ENCODE measurements around the gene ANO8. TPM values are rescaled to one million over a fixed set of nuclear protein-coding genes. Genes with fewer than 3 reads are reported as not detected.
A peak's percentile ranks its signal among the peaks of the same experiment; 100 is the strongest.

The ANO8 gene
- total RNA-seq, 2 donors from 2014 or later: 11.1 to 13.7 TPM

GRCh38 chr19:17357078-17357666 lies 22.5 kb upstream of the ANO8 start:
- DNase-seq (no peak), ATAC-seq (replicated peaks in 1 of 2) (no peak)
- peaks cover 15% of the 10 kb centered on the region for H3K27me3 Mint-ChIP-seq (ENCODE audit: low read depth)
- no peaks in the 10 kb centered on the region for H3K9me3 Mint-ChIP-seq
- H3K36me3 Mint-ChIP-seq (ENCODE audit: insufficient read depth in 2 of 2): no peaks in the 10 kb centered on the region
- H3K27ac Mint-ChIP-seq: no peak overlapping the region
- H3K4me3 Mint-ChIP-seq: no peak overlapping the region
- no peaks in the 10 kb centered on the region for H3K4me1 Mint-ChIP-seq (ENCODE audit: low read depth)

- H3K27me3 Mint-ChIP-seq (ENCODE audit: low read depth): peaks cover 24% of the 10 kb centered on the region
- H3K27ac Mint-ChIP-seq: no peak overlapping the region
- DNase-seq (no peak), ATAC-seq (replicated peaks in 1 of 2) (no peak)
- no peak overlapping the region for H3K4me3 Mint-ChIP-seq
- no peaks in the 10 kb centered on the region for H3K36me3 Mint-ChIP-seq (ENCODE audit: insufficient read depth in 2 of 2)
- H3K9me3 Mint-ChIP-seq: no peaks in the 10 kb centered on the region
- H3K4me1 Mint-ChIP-seq (ENCODE audit: low read depth): no peaks in the 10 kb centered on the region
These were observed 18.7 kb upstream of the ANO8 start for GRCh38 chr19:17353386-17353785.

- Mint-ChIP-seq H3K4me1 (ENCODE audit: low read depth) (no peaks in the 10 kb centered on the region), H3K9me3 (no peaks in the 10 kb centered on the region), H3K36me3 (ENCODE audit: insufficient read depth in 2 of 2) (no peaks in the 10 kb centered on the region), H3K4me3 (no peak overlapping the region), H3K27ac (no peak overlapping the region), H3K27me3 (ENCODE audit: low read depth) (peaks cover 28% of the 10 kb centered on the region)
- ATAC-seq (replicated peaks in 1 of 2) (no peak), DNase-seq (no peak)
These were observed 18.1 kb upstream of the ANO8 start for GRCh38 chr19:17352608-17353280.

- no peak for DNase-seq
- peaks cover 34% of the 10 kb centered on the region for H3K27me3 Mint-ChIP-seq (ENCODE audit: low read depth)
- H3K4me1 Mint-ChIP-seq (ENCODE audit: low read depth): no peaks in the 10 kb centered on the region
- no peaks in the 10 kb centered on the region for H3K36me3 Mint-ChIP-seq (ENCODE audit: insufficient read depth in 2 of 2)
- no peak overlapping the region for H3K4me3 Mint-ChIP-seq
- no peaks in the 10 kb centered on the region for H3K9me3 Mint-ChIP-seq
- no peak for ATAC-seq (replicated peaks in 1 of 2)
- no peak overlapping the region for H3K27ac Mint-ChIP-seq
These were observed 17.3 kb upstream of the ANO8 start for GRCh38 chr19:17351815-17352435.

GRCh38 chr19:17348700-17349099 lies 14.0 kb upstream of the ANO8 start:
- DNase-seq (no peak), ATAC-seq (replicated peaks in 1 of 2) (no peak)
- Mint-ChIP-seq H3K36me3 (ENCODE audit: insufficient read depth in 2 of 2) (no peaks in the 10 kb centered on the region), H3K27me3 (ENCODE audit: low read depth) (peaks cover 32% of the 10 kb centered on the region), H3K4me1 (ENCODE audit: low read depth) (peaks cover 9% of the 10 kb centered on the region), H3K9me3 (no peaks in the 10 kb centered on the region), H3K27ac (no peak overlapping the region), H3K4me3 (no peak overlapping the region)

- H3K9me3 Mint-ChIP-seq: no peaks in the 10 kb centered on the region
- H3K4me3 Mint-ChIP-seq: no peak overlapping the region
- ATAC-seq (replicated peaks in 1 of 2) (no peak), DNase-seq (no peak)
- no peaks in the 10 kb centered on the region for H3K36me3 Mint-ChIP-seq (ENCODE audit: insufficient read depth in 2 of 2)
- H3K4me1 Mint-ChIP-seq (ENCODE audit: low read depth): peaks cover 9% of the 10 kb centered on the region
- H3K27ac Mint-ChIP-seq: no peak overlapping the region
- H3K27me3 Mint-ChIP-seq (ENCODE audit: low read depth): peaks cover 23% of the 10 kb centered on the region
These were observed 13.2 kb upstream of the ANO8 start for GRCh38 chr19:17347877-17348276.

GRCh38 chr19:17347361-17347760 lies 12.7 kb upstream of the ANO8 start:
- H3K9me3 Mint-ChIP-seq: no peaks in the 10 kb centered on the region

GRCh38 chr19:17346109-17346671 lies 11.5 kb upstream of the ANO8 start:
- DNase-seq: peak; percentile 84 to 88
- H3K27ac Mint-ChIP-seq: no peak overlapping the region

More at GRCh38 chr19:17347361-17347760, 12.7 kb upstream of the ANO8 start:
- Mint-ChIP-seq H3K27ac (no peak overlapping the region), H3K36me3 (ENCODE audit: insufficient read depth in 2 of 2) (no peaks in the 10 kb centered on the region), H3K4me1 (ENCODE audit: low read depth) (peaks cover 9% of the 10 kb centered on the region), H3K27me3 (ENCODE audit: low read depth) (peaks cover 19% of the 10 kb centered on the region), H3K4me3 (no peak overlapping the region)
- ATAC-seq (replicated peaks in 1 of 2) (no peak), DNase-seq (no peak)

GRCh38 chr19:17341845-17342244 lies 7.2 kb upstream of the ANO8 start:
- H3K4me3 Mint-ChIP-seq: no peak overlapping the region
- DNase-seq: no peak
- H3K36me3 Mint-ChIP-seq (ENCODE audit: insufficient read depth in 2 of 2): peaks cover 0 to 3% of the 10 kb centered on the region in 2 donors
- no peak for ATAC-seq (replicated peaks in 1 of 2)
- H3K9me3 Mint-ChIP-seq: no peaks in the 10 kb centered on the region
- H3K27me3 Mint-ChIP-seq (ENCODE audit: low read depth): no peaks in the 10 kb centered on the region
- peaks cover 15% of the 10 kb centered on the region for H3K4me1 Mint-ChIP-seq (ENCODE audit: low read depth)
- H3K27ac Mint-ChIP-seq: no peak overlapping the region

More at GRCh38 chr19:17346109-17346671, 11.5 kb upstream of the ANO8 start:
- Mint-ChIP-seq H3K4me3 (peak overlapping the region in 1 of 2 donors; percentile 13), H3K36me3 (ENCODE audit: insufficient read depth in 2 of 2) (no peaks in the 10 kb centered on the region), H3K4me1 (ENCODE audit: low read depth) (peaks cover 9% of the 10 kb centered on the region), H3K9me3 (no peaks in the 10 kb centered on the region), H3K27me3 (ENCODE audit: low read depth) (peaks cover 17% of the 10 kb centered on the region)
- peak; percentile 95 to 96 for ATAC-seq (replicated peaks in 1 of 2)

GRCh38 chr19:17341386-17341785 lies 6.7 kb upstream of the ANO8 start:
- Mint-ChIP-seq H3K27me3 (ENCODE audit: low read depth) (no peaks in the 10 kb centered on the region), H3K9me3 (no peaks in the 10 kb centered on the region), H3K4me3 (no peak overlapping the region), H3K36me3 (ENCODE audit: insufficient read depth in 2 of 2) (peaks cover 0 to 5% of the 10 kb centered on the region in 2 donors), H3K27ac (no peak overlapping the region), H3K4me1 (ENCODE audit: low read depth) (peaks cover 12% of the 10 kb centered on the region)
- DNase-seq: no peak
- ATAC-seq (replicated peaks in 1 of 2): no peak

- H3K27ac Mint-ChIP-seq: no peak overlapping the region
- H3K4me3 Mint-ChIP-seq: no peak overlapping the region
- no peak for ATAC-seq (replicated peaks in 1 of 2)
- peaks cover 0 to 5% of the 10 kb centered on the region in 2 donors for H3K36me3 Mint-ChIP-seq (ENCODE audit: insufficient read depth in 2 of 2)
- DNase-seq: no peak
- H3K9me3 Mint-ChIP-seq: no peaks in the 10 kb centered on the region
- no peaks in the 10 kb centered on the region for H3K27me3 Mint-ChIP-seq (ENCODE audit: low read depth)
- H3K4me1 Mint-ChIP-seq (ENCODE audit: low read depth): peaks cover 10% of the 10 kb centered on the region
These were observed 6.3 kb upstream of the ANO8 start for GRCh38 chr19:17340871-17341357.

GRCh38 chr19:17340302-17340870 lies 5.7 kb upstream of the ANO8 start:
- no peak for ATAC-seq (replicated peaks in 1 of 2)
- Mint-ChIP-seq H3K9me3 (no peaks in the 10 kb centered on the region), H3K4me1 (ENCODE audit: low read depth) (peaks cover 10% of the 10 kb centered on the region)

More at GRCh38 chr19:17340302-17340870, 5.7 kb upstream of the ANO8 start:
- no peak for DNase-seq
- Mint-ChIP-seq H3K36me3 (ENCODE audit: insufficient read depth in 2 of 2) (peaks cover 0 to 5% of the 10 kb centered on the region in 2 donors), H3K27ac (no peak overlapping the region), H3K4me3 (no peak overlapping the region), H3K27me3 (ENCODE audit: low read depth) (no peaks in the 10 kb centered on the region)
